Rectal smooth muscle tissue (tissue), 1 donor: Measurements from ENCODE around the gene ATF6B.

Experiments used
- H3K27ac ChIP-seq: one replicate; pipeline ENCODE4 v1.7.0; 2013; ENCODE audit warnings: low read depth, low read length, inconsistent platforms
- H3K27me3 ChIP-seq: one replicate; pipeline ENCODE4 v1.7.0; 2013; ENCODE audit warnings: low read length; ENCODE audit not compliant: control insufficient read depth, insufficient read depth
- H3K36me3 ChIP-seq: one replicate; pipeline ENCODE4 v1.7.0; 2013; ENCODE audit warnings: low read length; ENCODE audit not compliant: control insufficient read depth, insufficient read depth
- H3K4me1 ChIP-seq: one replicate; pipeline ENCODE4 v1.7.0; 2013; ENCODE audit warnings: low read length; ENCODE audit not compliant: control insufficient read depth, insufficient read depth
- H3K4me3 ChIP-seq: one replicate; pipeline ENCODE4 v1.7.0; 2013; ENCODE audit warnings: low read length
- H3K9ac ChIP-seq: one replicate; pipeline ENCODE4 v1.7.0; 2013; ENCODE audit warnings: low read length

Gene ATF6B

DNA sequence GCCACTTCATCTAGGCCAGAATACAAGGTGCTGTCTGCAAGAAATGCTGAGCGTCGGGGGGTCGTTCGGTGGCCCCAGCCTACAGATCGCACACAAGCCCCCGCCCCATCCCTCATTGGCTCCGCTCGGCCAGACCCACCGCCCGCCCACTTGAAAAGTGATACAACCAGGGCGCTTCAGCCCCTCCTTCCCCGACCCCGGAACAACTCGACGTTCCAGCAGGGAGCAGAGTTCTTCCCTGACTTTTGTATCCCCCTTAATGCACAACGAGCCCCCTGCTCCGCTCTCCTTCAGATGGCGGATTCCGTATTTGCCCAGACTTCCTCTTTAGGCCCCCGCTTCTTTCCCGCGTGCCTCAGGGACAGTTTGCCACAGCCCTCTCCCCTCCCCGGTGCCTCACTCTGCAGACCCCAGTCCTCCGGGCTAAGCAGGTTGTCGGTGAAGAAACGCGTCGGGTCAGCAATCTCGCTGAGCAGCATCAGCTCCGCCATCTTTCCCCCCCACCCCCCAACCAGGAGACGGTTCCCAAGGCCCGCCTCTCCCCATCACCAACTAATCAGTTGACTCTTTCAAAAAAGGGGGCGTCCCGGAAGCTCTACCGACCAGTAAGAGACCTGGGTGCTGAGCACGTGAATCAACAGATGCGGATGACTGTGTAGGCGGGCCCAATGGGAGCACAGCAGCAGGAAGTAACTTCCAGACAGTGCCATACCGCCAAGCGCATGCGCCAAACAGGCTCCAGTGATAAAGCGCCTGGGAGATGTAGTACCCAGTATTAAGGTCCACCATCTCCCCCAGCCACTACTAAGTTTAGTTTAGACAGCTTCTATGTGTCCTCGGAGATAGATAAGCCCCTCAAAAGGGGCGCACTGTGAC lies at the start of gene ATF6B:
ATF6B (minus strand) TSS at position 530 of the 876 bp plus-strand sequence; CDS start at position 491, 39 bp downstream.
- Histone ChIP-seq H3K27me3 (no peaks in the 10 kb centered on the region), H3K4me1 (peaks cover 14% of the 10 kb centered on the region), H3K9ac (peak within 1 kb of the TSS; percentile 47), H3K4me3 (peak within 1 kb of the TSS; percentile 88), H3K36me3 (peaks cover 8% of the 10 kb centered on the region), H3K27ac (peak within 1 kb of the TSS; percentile 78)

DNA sequence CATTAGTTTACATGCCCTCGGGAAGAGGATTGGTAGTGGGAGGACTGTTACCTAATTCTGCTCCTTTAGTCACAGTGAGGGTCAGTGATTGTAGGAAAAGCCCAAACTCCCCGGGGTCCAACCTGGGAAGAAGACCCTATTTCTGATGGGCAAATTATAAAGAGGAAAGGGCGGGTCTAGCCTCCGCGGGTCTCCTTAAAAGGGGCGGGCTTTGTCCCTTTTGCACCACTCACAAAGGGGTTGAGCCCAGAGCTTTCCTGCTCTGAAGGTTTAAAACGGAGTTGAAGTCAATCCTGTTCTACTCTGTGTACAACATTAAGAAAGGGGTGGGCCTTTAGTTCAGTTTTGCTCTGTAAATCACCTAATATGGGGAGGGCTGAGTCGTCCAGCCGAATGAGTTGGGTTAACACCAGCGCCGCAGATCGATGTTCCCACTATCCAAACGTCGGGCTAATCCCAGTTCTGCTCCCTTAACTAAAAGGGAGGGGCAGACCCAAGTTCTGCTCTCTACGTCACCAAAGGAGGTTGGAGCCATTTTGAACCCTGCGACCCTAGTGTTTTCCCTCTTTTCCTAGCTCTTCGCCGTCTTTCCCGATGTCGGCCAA lies 49.2 kb upstream of the ATF6B start:
- peak overlapping the region; percentile 99 for H3K27ac ChIP-seq
- peaks cover 11% of the 10 kb centered on the region for H3K36me3 ChIP-seq
- peak overlapping the region; percentile 91 for H3K4me3 ChIP-seq
- H3K9ac ChIP-seq = peak overlapping the region; percentile 76
- no peaks in the 10 kb centered on the region for H3K27me3 ChIP-seq
- H3K4me1 ChIP-seq = peaks cover 27% of the 10 kb centered on the region

DNA sequence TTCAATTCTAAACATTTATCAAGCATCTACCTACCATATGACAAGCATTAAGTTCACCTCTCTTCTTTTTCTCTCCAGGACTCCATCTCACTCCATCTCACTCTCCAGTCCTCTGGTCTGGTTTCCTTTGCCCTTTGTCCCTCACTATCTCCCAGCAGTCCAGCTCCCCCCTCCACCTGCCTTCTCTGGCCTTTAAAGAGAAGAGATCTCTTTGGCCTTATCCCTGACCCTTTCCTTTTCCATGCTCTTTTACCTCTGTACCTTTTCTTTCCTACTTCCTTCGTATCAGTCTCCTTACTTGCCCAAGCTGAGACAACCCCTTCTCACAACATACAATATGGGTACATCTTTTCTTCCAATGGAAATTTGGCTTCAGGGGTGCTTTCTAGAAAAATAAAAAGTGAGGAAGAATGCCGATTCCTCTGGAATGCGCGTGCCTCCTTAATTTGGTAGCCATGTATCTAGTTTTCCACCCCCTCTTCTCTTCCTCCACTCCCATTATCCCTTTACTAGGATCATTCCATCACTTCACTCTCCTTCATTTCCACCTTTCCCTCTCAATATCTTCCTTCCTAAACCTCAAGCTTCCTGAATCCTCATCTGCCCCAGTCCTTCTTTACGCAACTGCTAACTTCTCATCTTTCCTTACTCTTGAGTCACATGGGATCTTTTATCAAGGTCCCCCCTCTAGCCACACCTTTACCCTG lies 48.6 kb upstream of the ATF6B start:
- peak overlapping the region; percentile 91 for H3K4me3 ChIP-seq
- H3K36me3 ChIP-seq = peaks cover 11% of the 10 kb centered on the region
- H3K27ac ChIP-seq = peak overlapping the region; percentile 99
- H3K9ac ChIP-seq = peak overlapping the region; percentile 76
- peaks cover 27% of the 10 kb centered on the region for H3K4me1 ChIP-seq
- no peaks in the 10 kb centered on the region for H3K27me3 ChIP-seq

DNA sequence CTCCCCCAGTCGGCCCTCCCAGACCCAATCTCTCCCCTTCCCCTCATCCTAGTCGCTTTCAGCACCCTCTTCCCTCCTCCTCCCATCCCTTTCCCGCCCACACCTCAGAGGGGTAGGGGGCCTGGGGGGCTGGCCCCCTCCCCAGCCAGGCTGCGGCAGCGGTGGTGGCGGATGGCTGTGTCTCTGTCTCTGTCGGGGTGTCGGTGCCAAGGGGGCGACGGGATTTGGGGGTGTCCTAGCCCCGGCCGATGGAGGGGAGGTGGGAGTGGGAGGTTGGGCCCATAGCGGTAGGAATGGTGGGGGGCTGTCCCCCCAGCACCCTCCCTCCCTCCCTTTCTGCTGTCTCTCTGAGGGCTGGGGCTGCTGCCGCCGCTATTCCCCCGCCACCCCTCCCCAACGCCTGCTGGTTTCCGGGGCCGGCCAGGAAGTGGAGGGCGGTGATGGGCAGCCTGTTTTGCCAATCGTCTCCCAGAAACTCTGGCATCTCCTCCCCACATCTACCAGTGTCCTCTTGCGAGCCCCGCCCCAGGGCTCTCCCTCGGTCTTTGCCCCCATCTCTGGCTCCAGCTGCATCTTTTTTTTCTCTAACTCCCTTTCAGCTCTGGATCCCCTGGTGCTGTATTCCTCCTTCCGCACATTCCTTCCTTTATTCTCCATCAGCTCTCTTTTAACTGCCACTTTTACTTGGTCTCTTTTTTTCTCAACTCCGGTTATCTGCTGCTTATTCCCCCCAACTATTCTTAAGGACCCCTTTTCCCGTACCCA lies 47.8 kb upstream of the ATF6B start, which contains the start of gene AGPAT1:
AGPAT1 (minus strand) TSS at position 374 of the 765 bp plus-strand sequence. CDS start 4,588 bp downstream, outside the sequence.
- Histone ChIP-seq H3K27ac (peak within 1 kb of the TSS; percentile 99), H3K4me1 (peaks cover 27% of the 10 kb centered on the region), H3K36me3 (peaks cover 11% of the 10 kb centered on the region), H3K27me3 (no peaks in the 10 kb centered on the region), H3K9ac (peak within 1 kb of the TSS; percentile 83), H3K4me3 (peak within 1 kb of the TSS; percentile 94)

DNA sequence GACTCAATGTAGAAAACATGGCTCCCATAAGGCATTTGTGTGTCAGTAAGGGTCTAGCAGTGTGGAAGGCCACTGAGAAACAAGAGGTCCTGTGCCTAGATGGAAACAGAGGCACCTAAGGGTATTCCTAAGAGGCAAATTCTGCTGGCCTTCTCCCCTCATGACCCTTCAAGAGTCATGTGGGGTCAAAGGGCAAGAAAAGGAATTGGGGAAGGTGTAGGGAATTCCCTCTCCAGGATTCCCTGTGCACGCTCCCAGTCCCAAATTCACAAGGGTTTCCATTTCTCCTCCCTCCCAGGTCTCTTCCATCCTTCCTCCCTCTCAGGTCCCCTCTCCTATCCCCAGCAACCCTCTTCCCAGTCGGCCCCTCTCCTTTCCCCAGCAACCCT lies 47.3 kb upstream of the ATF6B start:
- Histone ChIP-seq H3K27ac (peak overlapping the region; percentile 99), H3K4me1 (peaks cover 27% of the 10 kb centered on the region)

GRCh38 chr6:32174416-32174815 lies 46.4 kb upstream of the ATF6B start:
- Histone ChIP-seq H3K27ac (no peak overlapping the region), H3K27me3 (no peaks in the 10 kb centered on the region), H3K36me3 (peaks cover 20% of the 10 kb centered on the region), H3K4me1 (peaks cover 27% of the 10 kb centered on the region), H3K9ac (no peak overlapping the region), H3K4me3 (no peak overlapping the region)

More for the DNA sequence above, 47.3 kb upstream of the ATF6B start:
- Histone ChIP-seq H3K9ac (peak overlapping the region; percentile 83), H3K27me3 (no peaks in the 10 kb centered on the region), H3K36me3 (peaks cover 14% of the 10 kb centered on the region), H3K4me3 (peak overlapping the region; percentile 94)

DNA sequence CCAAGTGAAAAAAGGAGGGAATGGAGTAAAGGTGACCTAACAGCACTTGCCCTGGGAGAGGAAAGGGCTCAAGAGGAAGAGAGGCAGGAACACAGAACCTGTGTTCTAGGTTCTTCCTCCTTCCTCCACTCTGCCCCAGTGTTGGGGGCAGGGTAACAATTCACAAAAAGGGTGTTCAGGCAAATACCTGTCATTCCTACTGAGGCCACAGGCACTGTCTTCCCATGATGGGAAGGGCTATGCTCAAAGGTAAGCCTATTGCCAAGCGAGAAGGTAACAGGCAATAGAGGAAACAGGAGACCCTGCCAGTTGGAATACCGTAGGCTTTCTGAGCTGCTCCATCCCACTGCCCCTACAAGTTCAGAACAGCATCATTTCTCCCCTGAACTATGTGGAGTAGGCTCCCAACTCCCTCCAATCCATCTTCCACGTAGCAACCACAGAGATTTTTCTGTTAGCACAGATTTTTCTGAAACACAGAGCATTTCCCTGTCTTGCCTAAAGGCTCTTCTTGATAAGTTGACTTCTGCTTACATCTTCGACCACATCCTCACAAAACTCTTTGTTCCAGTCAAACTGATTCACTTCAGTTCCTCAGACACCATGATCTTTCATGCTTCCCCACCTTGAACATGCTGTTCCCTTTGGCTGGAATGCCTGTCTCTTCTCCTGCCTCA lies 45.1 kb upstream of the ATF6B start:
- H3K4me1 ChIP-seq = peaks cover 20% of the 10 kb centered on the region
- H3K27ac ChIP-seq = no peak overlapping the region

GRCh38 chr6:32171234-32171633 lies 43.2 kb upstream of the ATF6B start:
- no peak overlapping the region for H3K9ac ChIP-seq
- no peak overlapping the region for H3K4me3 ChIP-seq
- peaks cover 36% of the 10 kb centered on the region for H3K36me3 ChIP-seq
- H3K4me1 ChIP-seq = peaks cover 10% of the 10 kb centered on the region
- H3K27me3 ChIP-seq = no peaks in the 10 kb centered on the region
- H3K27ac ChIP-seq = no peak overlapping the region

More for the DNA sequence above, 45.1 kb upstream of the ATF6B start:
- H3K9ac ChIP-seq = no peak overlapping the region
- H3K27me3 ChIP-seq = no peaks in the 10 kb centered on the region
- no peak overlapping the region for H3K4me3 ChIP-seq
- peaks cover 28% of the 10 kb centered on the region for H3K36me3 ChIP-seq

GRCh38 chr6:32170294-32170693 lies 42.2 kb upstream of the ATF6B start:
- peaks cover 36% of the 10 kb centered on the region for H3K36me3 ChIP-seq
- no peak overlapping the region for H3K27ac ChIP-seq
- no peaks in the 10 kb centered on the region for H3K27me3 ChIP-seq
- peaks cover 8% of the 10 kb centered on the region for H3K4me1 ChIP-seq
- no peak overlapping the region for H3K9ac ChIP-seq
- H3K4me3 ChIP-seq = no peak overlapping the region

- no peak overlapping the region for H3K4me3 ChIP-seq
- no peak overlapping the region for H3K27ac ChIP-seq
- H3K27me3 ChIP-seq = no peaks in the 10 kb centered on the region
- H3K4me1 ChIP-seq = no peaks in the 10 kb centered on the region
- peaks cover 39% of the 10 kb centered on the region for H3K36me3 ChIP-seq
- no peak overlapping the region for H3K9ac ChIP-seq
Observed at GRCh38 chr6:32168807-32169591, 41.0 kb upstream of the ATF6B start.

DNA sequence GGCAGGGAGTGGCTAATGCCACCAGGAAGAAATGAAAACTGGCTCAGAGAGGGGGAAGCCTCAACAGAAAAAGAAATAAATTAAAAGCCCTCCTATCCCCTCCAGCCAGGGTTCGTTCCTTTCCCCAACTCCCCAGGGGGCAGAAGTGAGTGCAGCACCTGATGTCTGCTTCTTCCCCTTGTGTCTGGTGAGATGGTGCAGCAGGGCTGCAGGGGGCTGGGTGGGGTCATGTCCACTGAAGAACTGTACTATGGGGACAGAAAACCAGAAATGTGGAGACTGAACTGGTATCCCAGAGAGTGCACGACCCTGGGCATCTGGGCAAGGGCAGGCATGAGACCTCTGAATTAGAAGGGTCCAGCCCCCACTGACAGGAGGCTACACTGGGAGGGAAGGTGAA lies 40.3 kb upstream of the ATF6B start:
- Histone ChIP-seq H3K27me3 (no peaks in the 10 kb centered on the region), H3K27ac (no peak overlapping the region), H3K4me3 (no peak overlapping the region), H3K36me3 (peaks cover 39% of the 10 kb centered on the region), H3K4me1 (no peaks in the 10 kb centered on the region), H3K9ac (no peak overlapping the region)
